Panc1 (cell line): ENCODE data around the gene NEGR1. TPM values are rescaled to one million over a fixed set of nuclear protein-coding genes. Genes with fewer than 3 reads are reported as not detected.

Experiments used
- ATAC-seq: fragments of 200-7000 bp; cut with Tn5 transposase; 2 replicates; pipeline ENCODE4 v1.9.1; 2020; ENCODE audit warnings: mild to moderate bottlenecking, moderate library complexity
- BruUV-seq: library from RNA; stranded (reverse); fragments of 400-500 nt; replicated peaks from 2 replicates; lab custom pipeline; 2021; lab: Mats Ljungman, UMichigan
- CTCF ChIA-PET: fragments of 300-600 bp; sonication (Branson Sonifier 250); formaldehyde crosslinking; loops from one replicate; lab custom pipeline; 2022; ENCODE audit warnings: antibody characterized with exemption; lab: Charles Lee
- POLR2A ChIA-PET: fragments of 300-600 bp; sonication (Branson Sonifier 250); formaldehyde crosslinking; loops from one replicate; lab custom pipeline; 2022; ENCODE audit warnings: antibody characterized with exemption; lab: Charles Lee
- DNase-seq: peaks from one replicate; pipeline ENCODE4 v3.0.0-alpha.2; 2010; ENCODE audit warnings: low read depth, low spot score
- H3K27ac ChIP-seq: 2 replicates; pipeline ENCODE4 v1.5.1; 2011; ENCODE audit warnings: mild to moderate bottlenecking, low read length, inconsistent platforms
- H3K27me3 ChIP-seq: fragments of 200-500 bp; sonication (Bioruptor generic); 2 replicates; pipeline ENCODE4 v1.6.0; 2014; ENCODE audit warnings: low read length, inconsistent platforms; ENCODE audit not compliant: control insufficient read depth, insufficient read depth
- H3K36me3 ChIP-seq: fragments of 200-500 bp; sonication (Bioruptor generic); 2 replicates; pipeline ENCODE4 v1.5.1; 2014; ENCODE audit warnings: inconsistent platforms, mild to moderate bottlenecking, low read length, moderate library complexity; ENCODE audit not compliant: control insufficient read depth, insufficient read depth
- H3K4me1 ChIP-seq: 2 replicates; pipeline ENCODE4 v1.5.1; 2011; ENCODE audit warnings: inconsistent platforms, mild to moderate bottlenecking, low read length, moderate library complexity; ENCODE audit not compliant: control insufficient read depth, insufficient read depth
- H3K4me3 ChIP-seq, 2 experiments: 2 replicates each; pipeline ENCODE4 v1.5.1; 2011 to 2012; ENCODE audit warnings: low read depth in 2 of 2, low read length in 2 of 2, mild to moderate bottlenecking in 2 of 2, inconsistent platforms in 1 of 2, moderate library complexity in 1 of 2
- H3K9me3 ChIP-seq: fragments of 200-500 bp; sonication (Bioruptor generic); 2 replicates; pipeline ENCODE4 v1.5.1; 2014; ENCODE audit warnings: low read depth, mild to moderate bottlenecking, inconsistent platforms, low read length, moderate library complexity; ENCODE audit not compliant: control insufficient read depth, insufficient read depth
- CTCF ChIP-seq: fragments of 450-650 bp; IDR thresholded peaks from 2 replicates; pipeline ENCODE4 v1.5.1; 2017; ENCODE audit warnings: mild to moderate bottlenecking
- POLR2AphosphoS5 ChIP-seq: IDR thresholded peaks from 2 replicates; pipeline ENCODE4 v1.6.1; 2012; ENCODE audit warnings: mild to moderate bottlenecking, low read depth, low read length, moderate library complexity
- REST ChIP-seq, 2 experiments: IDR thresholded peaks; 2 replicates each; pipeline ENCODE4 v1.6.1; 2011 to 2012; ENCODE audit warnings: low read depth in 2 of 2, control low read depth in 1 of 2, low read length in 1 of 2, mild to moderate bottlenecking in 1 of 2, moderate library complexity in 1 of 2; ENCODE audit not compliant: insufficient read depth in 1 of 2
- SIN3A ChIP-seq: IDR thresholded peaks from 2 replicates; pipeline ENCODE4 v1.6.1; 2012; ENCODE audit warnings: low read depth, mild to moderate bottlenecking, low read length, moderate library complexity, borderline replicate concordance; ENCODE audit not compliant: insufficient read depth
- TCF7L2 ChIP-seq: IDR thresholded peaks from 2 replicates; pipeline ENCODE4 v1.6.1; 2011; ENCODE audit warnings: mild to moderate bottlenecking, low read depth, low read length, inconsistent platforms
- in situ Hi-C: cut with HindIII; loops from 2 replicates; pipeline ENCODE4 v1.10.0; 2016; ENCODE audit warnings: low sequenced_read_pairs, low pct_unique_long_range_greater_than_20kb
- intact Hi-C: fragments of 100-400 bp; cut with micrococcal nuclease; formaldehyde crosslinking; loops from one replicate; pipeline ENCODE4 v1.10.0; 2022; ENCODE audit not compliant: unreplicated experiment
- total RNA-seq: library from RNA; stranded (reverse); gene quantifications from one replicate; pipeline ENCODE4 v1.2.1, GENCODE V29; 2021; ENCODE audit not compliant: unreplicated experiment

Gene NEGR1
- total RNA-seq, 1 experiment from 2014 or later: 2.7 TPM

GRCh38 chr1:72003092-72003491 is 279.2 kb downstream of the NEGR1 start:
- BruUV-seq: no TSS peak
- no peak for DNase-seq
- Histone ChIP-seq H3K4me3 (no peak overlapping the region), H3K9me3 (no peaks in the 10 kb centered on the region), H3K27me3 (no peaks in the 10 kb centered on the region), H3K36me3 (no peaks in the 10 kb centered on the region), H3K27ac (no peak overlapping the region), H3K4me1 (no peaks in the 10 kb centered on the region)
- ChIA-PET CTCF (no interaction called here), POLR2A (no interaction called here)
- TF ChIP-seq TCF7L2 (no peak), POLR2AphosphoS5 (no peak), SIN3A (no peak)
- in situ Hi-C loops: no loop called here
- intact Hi-C loops: no loop called here
- no peak for ATAC-seq

GRCh38 chr1:72000809-72001208 is 281.5 kb downstream of the NEGR1 start:
- no peaks in the 10 kb centered on the region for H3K36me3 ChIP-seq
- H3K27ac ChIP-seq: no peak overlapping the region
- H3K27me3 ChIP-seq: no peaks in the 10 kb centered on the region
- H3K4me1 ChIP-seq: no peaks in the 10 kb centered on the region
- in situ Hi-C loops (no loop called here), intact Hi-C loops (no loop called here)
- no peak overlapping the region for H3K4me3 ChIP-seq
- ChIA-PET CTCF (no interaction called here), POLR2A (no interaction called here)
- TF ChIP-seq REST (IDR thresholded peaks at IDR 0.05; ENCODE audit: insufficient read depth in 1 of 2, low read depth in 2 of 2, low read length in 1 of 2) (no peak), SIN3A (no peak), POLR2AphosphoS5 (no peak), TCF7L2 (no peak), CTCF (no peak)
- ATAC-seq: no peak
- BruUV-seq: no TSS peak
- no peaks in the 10 kb centered on the region; the same call in 1 of the 2 replicates for H3K9me3 ChIP-seq
- DNase-seq: no peak

GRCh38 chr1:71994646-71995045 is 287.7 kb downstream of the NEGR1 start:
- Histone ChIP-seq H3K36me3 (no peaks in the 10 kb centered on the region), H3K4me3 (no peak overlapping the region), H3K27ac (no peak overlapping the region), H3K27me3 (no peaks in the 10 kb centered on the region), H3K9me3 (no peaks in the 10 kb centered on the region; the same call in 1 of the 2 replicates), H3K4me1 (no peaks in the 10 kb centered on the region)
- TF ChIP-seq POLR2AphosphoS5 (no peak), CTCF (no peak), TCF7L2 (no peak), SIN3A (no peak), REST (IDR thresholded peaks at IDR 0.05; ENCODE audit: insufficient read depth in 1 of 2, low read depth in 2 of 2, low read length in 1 of 2) (no peak)
- in situ Hi-C loops: no loop called here
- DNase-seq (no peak), ATAC-seq (no peak)
- no TSS peak for BruUV-seq
- CTCF ChIA-PET: no interaction called here
- intact Hi-C loops: no loop called here
- POLR2A ChIA-PET: interaction anchor here (0.7 kb wide), 1 partner anchor 533 kb away, joined by 5 read pairs; no protein-coding TSS in a partner anchor
